OCI-LY7 (cell line): ENCODE results near the gene KCTD18. TPM values are rescaled to one million over a fixed set of nuclear protein-coding genes. Genes with fewer than 3 reads are reported as not detected.
A peak's percentile ranks its signal among the peaks of the same experiment; 100 is the strongest.

Experiments used
- BruUV-seq: library from RNA; stranded (reverse); fragments of 400-500 nt; replicated peaks from 2 replicates; lab custom pipeline; 2021; lab: Mats Ljungman, UMichigan
- CTCF ChIA-PET: fragments of 300-600 bp; sonication (Branson Sonifier 250); formaldehyde crosslinking; loops from one replicate; lab custom pipeline; 2022; ENCODE audit warnings: antibody characterized with exemption; ENCODE audit not compliant: unreplicated experiment; lab: Charles Lee
- POLR2A ChIA-PET: fragments of 300-600 bp; sonication (Branson Sonifier 250); formaldehyde crosslinking; loops from one replicate; lab custom pipeline; 2022; ENCODE audit warnings: antibody characterized with exemption; lab: Charles Lee
- DNase-seq: peaks from one replicate; pipeline ENCODE4 v3.0.0-alpha.2; 2015; ENCODE audit warnings: low spot score
- H2AFZ ChIP-seq: fragments of 200-600 bp; sonication (generic), shearing (Covaris generic); 2 replicates; pipeline ENCODE4 v1.6.1; 2014; ENCODE audit warnings: mild to moderate bottlenecking, antibody characterized with exemption, low read length, moderate library complexity
- H3K27ac ChIP-seq: fragments of 200-600 bp; sonication (generic); 2 replicates; pipeline ENCODE4 v1.5.1; 2014; ENCODE audit warnings: mixed run types, low read depth, mild to moderate bottlenecking, moderate library complexity, low read length, inconsistent platforms; ENCODE audit not compliant: poor library complexity, severe bottlenecking
- H3K36me3 ChIP-seq: fragments of 200-600 bp; sonication (generic); 2 replicates; pipeline ENCODE4 v1.6.1; 2014; ENCODE audit warnings: mild to moderate bottlenecking, antibody characterized with exemption, low read length, moderate library complexity, mixed read lengths; ENCODE audit not compliant: insufficient read depth
- H3K4me1 ChIP-seq: fragments of 200-600 bp; sonication (generic); 2 replicates; pipeline ENCODE4 v1.5.1; 2014; ENCODE audit warnings: mild to moderate bottlenecking, low read length; ENCODE audit not compliant: insufficient read depth, poor library complexity, severe bottlenecking
- H3K4me2 ChIP-seq: fragments of 200-600 bp; sonication (generic); 2 replicates; pipeline ENCODE4 v1.6.1; 2014; ENCODE audit warnings: mild to moderate bottlenecking, low read length
- H3K4me3 ChIP-seq: fragments of 200-600 bp; sonication (generic); 2 replicates; pipeline ENCODE4 v1.5.1; 2014; ENCODE audit warnings: mild to moderate bottlenecking, low read depth, low read length; ENCODE audit not compliant: poor library complexity, severe bottlenecking
- H3K79me2 ChIP-seq: fragments of 200-600 bp; sonication (generic); 2 replicates; pipeline ENCODE4 v1.6.1; 2016; ENCODE audit warnings: low read depth, mild to moderate bottlenecking, low read length, moderate library complexity, mixed read lengths; ENCODE audit not compliant: insufficient read depth
- H3K9me2 ChIP-seq: fragments of 200-600 bp; sonication (generic); 2 replicates; pipeline ENCODE4 v1.6.1; 2016; ENCODE audit warnings: mild to moderate bottlenecking, low read length, mixed read lengths; ENCODE audit not compliant: insufficient read depth
- H3K9me3 ChIP-seq: fragments of 200-600 bp; sonication (generic); 2 replicates; pipeline ENCODE4 v1.6.1; 2014; ENCODE audit warnings: mild to moderate bottlenecking, mixed run types, low read length, mixed read lengths
- H4K20me1 ChIP-seq: fragments of 200-600 bp; sonication (generic); 2 replicates; pipeline ENCODE4 v1.6.1; 2014; ENCODE audit warnings: mild to moderate bottlenecking, antibody characterized with exemption, low read length, moderate library complexity, mixed read lengths; ENCODE audit not compliant: insufficient read depth
- EZH2phosphoT487 ChIP-seq: fragments of 200-600 bp; sonication (generic); IDR thresholded peaks from 2 replicates; pipeline ENCODE4 v1.6.1; 2018; ENCODE audit warnings: low read depth, borderline replicate concordance, mild to moderate bottlenecking, mixed run types, antibody characterized with exemption, low read length, moderate library complexity, mixed read lengths
- intact Hi-C: fragments of 100-400 bp; cut with micrococcal nuclease; formaldehyde crosslinking; loops from one replicate; pipeline ENCODE4 v1.10.0; 2022; ENCODE audit not compliant: unreplicated experiment
- total RNA-seq, 2 experiments: library from RNA; depleted of rRNA in 1 of 2; stranded (reverse); fragments of >200 nt in 1 of 2; shearing (Covaris generic) in 1 of 2; gene quantifications; 2 replicates each; pipeline ENCODE4 v1.2.3, GENCODE V29; 2014 to 2022
- TF ChIP-seq, protein P1 (sequence below): fragments of 200-600 bp; sonication (generic); conservative IDR thresholded peaks from 2 replicates; pipeline ENCODE4 v1.5.1; 2014; ENCODE audit warnings: mild to moderate bottlenecking, antibody characterized with exemption, low read length, moderate library complexity, mixed read lengths

The KCTD18 gene
- total RNA-seq, 2 experiments from 2014 or later, result 10.9 to 16.2 TPM

DNA sequence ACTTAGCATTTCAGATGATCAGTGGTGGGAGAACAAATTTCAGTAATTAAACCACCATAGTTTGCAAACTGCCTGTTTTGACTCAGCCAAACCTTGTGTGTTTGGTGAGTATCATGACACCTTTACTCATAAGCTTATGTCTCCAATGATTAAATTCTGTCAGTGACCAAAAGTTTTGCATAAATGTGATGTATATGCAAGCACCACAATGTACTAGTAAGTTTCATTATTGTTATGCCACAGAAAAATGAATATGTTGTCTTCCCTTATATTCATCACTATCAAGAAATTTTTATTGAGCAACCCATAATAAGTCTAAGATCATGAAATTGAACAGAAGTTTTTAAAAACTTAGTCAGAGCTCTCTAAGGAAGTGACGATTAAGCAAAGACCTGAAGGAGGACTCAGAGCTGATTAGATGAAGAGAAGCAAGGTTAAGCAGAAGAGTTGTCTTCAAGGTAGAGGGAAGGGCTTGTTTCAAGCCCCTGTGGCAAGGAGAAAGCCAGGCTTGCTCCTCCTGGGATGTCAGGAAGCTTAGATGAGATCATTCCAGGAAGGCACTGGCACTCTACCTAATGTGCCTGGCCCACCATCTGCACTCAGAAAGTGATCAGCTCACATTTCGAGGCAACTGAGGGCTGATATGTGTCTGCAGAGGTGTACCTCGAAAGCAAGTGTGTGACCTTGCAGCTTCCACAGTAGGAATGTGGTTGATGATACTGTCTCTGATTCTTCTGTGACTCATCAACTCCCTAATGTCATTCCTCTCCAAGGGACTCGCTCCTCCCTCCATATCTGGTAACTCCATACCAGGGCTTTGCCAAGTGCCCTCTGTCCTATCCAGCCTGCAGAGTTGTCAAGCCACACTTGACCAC lies 54.7 kb downstream of the KCTD18 start:
- Histone ChIP-seq H3K27ac (no peak overlapping the region), H3K4me3 (no peak overlapping the region), H3K4me2 (0 out of 2 replicates have a peak overlapping the region, but pooled peaks have one; percentile 12), H3K4me1 (peaks cover 29% of the 10 kb centered on the region), H3K36me3 (no peaks in the 10 kb centered on the region), H3K79me2 (no peaks in the 10 kb centered on the region), H3K9me3 (peaks cover 5% of the 10 kb centered on the region; the same call in 1 of the 2 replicates), H2AFZ (no peak overlapping the region; the same call in 1 of the 2 replicates), H3K9me2 (no peaks in the 10 kb centered on the region), H4K20me1 (no peaks in the 10 kb centered on the region)
- BruUV-seq, result no TSS peak
- TF ChIP-seq, protein P1, sequence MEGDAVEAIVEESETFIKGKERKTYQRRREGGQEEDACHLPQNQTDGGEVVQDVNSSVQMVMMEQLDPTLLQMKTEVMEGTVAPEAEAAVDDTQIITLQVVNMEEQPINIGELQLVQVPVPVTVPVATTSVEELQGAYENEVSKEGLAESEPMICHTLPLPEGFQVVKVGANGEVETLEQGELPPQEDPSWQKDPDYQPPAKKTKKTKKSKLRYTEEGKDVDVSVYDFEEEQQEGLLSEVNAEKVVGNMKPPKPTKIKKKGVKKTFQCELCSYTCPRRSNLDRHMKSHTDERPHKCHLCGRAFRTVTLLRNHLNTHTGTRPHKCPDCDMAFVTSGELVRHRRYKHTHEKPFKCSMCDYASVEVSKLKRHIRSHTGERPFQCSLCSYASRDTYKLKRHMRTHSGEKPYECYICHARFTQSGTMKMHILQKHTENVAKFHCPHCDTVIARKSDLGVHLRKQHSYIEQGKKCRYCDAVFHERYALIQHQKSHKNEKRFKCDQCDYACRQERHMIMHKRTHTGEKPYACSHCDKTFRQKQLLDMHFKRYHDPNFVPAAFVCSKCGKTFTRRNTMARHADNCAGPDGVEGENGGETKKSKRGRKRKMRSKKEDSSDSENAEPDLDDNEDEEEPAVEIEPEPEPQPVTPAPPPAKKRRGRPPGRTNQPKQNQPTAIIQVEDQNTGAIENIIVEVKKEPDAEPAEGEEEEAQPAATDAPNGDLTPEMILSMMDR, result no peak
- no peak for TF ChIP-seq EZH2phosphoT487
- CTCF ChIA-PET, result no interaction called here
- intact Hi-C loops, result no loop called here
- DNase-seq, result no peak
- POLR2A ChIA-PET, result interaction anchor here (0.6 to 1.5 kb wide), 4 partner anchors 9 to 470 kb away, joined by 3 to 7 read pairs (median 3); no protein-coding TSS in a partner anchor

DNA sequence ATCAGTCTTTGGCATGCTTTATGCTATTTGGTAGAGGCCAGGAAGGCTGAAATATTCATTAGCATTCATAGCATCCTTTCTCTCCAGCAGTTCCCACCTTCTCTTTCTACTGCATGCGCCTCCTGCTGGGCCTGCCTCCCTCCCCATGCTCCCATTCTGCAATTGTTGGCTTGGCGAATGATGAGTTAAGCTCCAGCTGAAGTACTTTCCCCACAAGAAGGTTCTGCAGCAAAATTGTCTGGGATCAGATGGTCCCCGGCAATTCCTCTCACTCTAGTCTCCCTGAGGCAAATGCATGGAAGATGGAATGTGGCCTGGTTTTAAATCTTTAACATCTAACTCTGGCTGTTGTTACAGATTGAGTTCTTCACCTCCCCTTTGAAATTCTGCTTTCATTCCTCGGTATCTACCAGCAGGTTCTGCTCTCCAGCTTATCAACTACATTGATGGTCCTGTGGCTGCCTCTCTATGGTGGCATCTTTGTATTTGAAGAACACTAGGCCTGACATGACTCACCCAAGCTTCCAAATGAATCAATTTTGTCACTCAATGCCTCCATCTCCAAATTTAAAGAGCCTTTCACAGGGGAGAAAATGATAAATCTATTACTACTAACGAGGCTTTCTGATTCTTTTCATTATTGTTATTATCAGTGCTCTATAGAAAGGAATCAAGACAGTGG lies 55.9 kb downstream of the KCTD18 start:
- no peak for DNase-seq
- CTCF ChIA-PET, result no interaction called here

More for the DNA sequence above, 55.9 kb downstream of the KCTD18 start:
- H3K36me3 ChIP-seq, result no peaks in the 10 kb centered on the region
- H3K79me2 ChIP-seq, result no peaks in the 10 kb centered on the region
- H3K9me3 ChIP-seq, result peaks cover 5% of the 10 kb centered on the region; the same call in 1 of the 2 replicates
- H2AFZ ChIP-seq, result no peak overlapping the region
- no peak overlapping the region for H3K4me3 ChIP-seq
- intact Hi-C loops, result no loop called here
- TF ChIP-seq, protein P1, result no peak
- no peak for TF ChIP-seq EZH2phosphoT487
- H3K4me1 ChIP-seq, result peaks cover 29% of the 10 kb centered on the region
- no peaks in the 10 kb centered on the region for H4K20me1 ChIP-seq
- H3K9me2 ChIP-seq, result no peaks in the 10 kb centered on the region
- no TSS peak for BruUV-seq
- POLR2A ChIA-PET, result interaction anchor here (0.8 to 1.5 kb wide), 3 partner anchors 10 to 72 kb away, joined by 3 to 7 read pairs (median 4); partner anchors contain the start of gene SGO2
- H3K27ac ChIP-seq, result no peak overlapping the region
- no peak overlapping the region for H3K4me2 ChIP-seq
